ENCODE measurements around the gene RSF1. TPM values are rescaled to one million over a fixed set of nuclear protein-coding genes. Genes with fewer than 3 reads are reported as not detected.

RSF1 gene
- total RNA-seq, 4 donors from 2014 or later = 42.6 to 58.6 (median 49.4) TPM

GRCh38 chr11:77704029-77704428, 116.5 kb downstream of the RSF1 start:
- no peak for TF ChIP-seq CTCF (IDR thresholded peaks at IDR 0.05; ENCODE audit: low read depth)

GRCh38 chr11:77699425-77699824, 121.1 kb downstream of the RSF1 start:
- TF ChIP-seq CTCF (IDR thresholded peaks at IDR 0.05; ENCODE audit: low read depth) = no peak

GRCh38 chr11:77698896-77699295, 121.6 kb downstream of the RSF1 start:
- TF ChIP-seq CTCF (IDR thresholded peaks at IDR 0.05; ENCODE audit: low read depth) = no peak

- no peak for TF ChIP-seq CTCF (IDR thresholded peaks at IDR 0.05; ENCODE audit: low read depth)
Observed at GRCh38 chr11:77697865-77698264, 122.7 kb downstream of the RSF1 start.

- no peak for TF ChIP-seq CTCF (IDR thresholded peaks at IDR 0.05; ENCODE audit: low read depth)
Observed at GRCh38 chr11:77695417-77695816, 125.1 kb downstream of the RSF1 start.

GRCh38 chr11:77690649-77691048, 129.9 kb downstream of the RSF1 start:
- no peak for TF ChIP-seq CTCF (IDR thresholded peaks at IDR 0.05; ENCODE audit: low read depth)

GRCh38 chr11:77687088-77687487, 133.4 kb downstream of the RSF1 start:
- TF ChIP-seq CTCF (IDR thresholded peaks at IDR 0.05; ENCODE audit: low read depth) = no peak

Measured in subcutaneous adipose tissue (tissue), 4 donors.